Spleen (tissue), 11 donors: ENCODE results near the gene NISCH. TPM values are rescaled to one million over a fixed set of nuclear protein-coding genes. Genes with fewer than 3 reads are reported as not detected.

ENCODE experiments used
- DNase-seq: peaks from one replicate; pipeline ENCODE4 v3.0.0-alpha.2; 2020
- H3K27ac ChIP-seq, 8 donors: fragments of 200-600 bp; sonication (generic) in 7 of 8; 1 replicate in 4 of 8; 2 replicates in 4 of 8; pipeline versions ENCODE4 v1.5.0 to v1.8.0; 2016 to 2021; ENCODE audit warnings: inconsistent platforms in 4 of 8, mild to moderate bottlenecking in 4 of 8, moderate library complexity in 1 of 8
- H3K27me3 ChIP-seq, 7 donors: fragments of 200-600 bp; sonication (generic) in 6 of 7; replicated peaks in 1 of 7; 1 replicate in 4 of 7; 2 replicates in 3 of 7; pipeline versions ENCODE4 v1.5.0 to v1.8.0; 2016 to 2021; ENCODE audit warnings: inconsistent platforms in 3 of 7, mild to moderate bottlenecking in 1 of 7
- H3K36me3 ChIP-seq, 6 donors: fragments of 200-600 bp; sonication (generic) in 5 of 6; 1 replicate in 4 of 6; 2 replicates in 2 of 6; pipeline versions ENCODE4 v1.5.0 to v1.8.0; 2016 to 2021; ENCODE audit warnings: inconsistent platforms in 2 of 6
- H3K4me1 ChIP-seq, 6 donors: fragments of 200-600 bp; sonication (generic) in 5 of 6; 1 replicate in 3 of 6; 2 replicates in 3 of 6; pipeline versions ENCODE4 v1.5.0 to v1.8.0; 2016 to 2021; ENCODE audit warnings: inconsistent platforms in 3 of 6
- H3K4me3 ChIP-seq, 8 donors: fragments of 200-600 bp; sonication (generic) in 7 of 8; 1 replicate in 4 of 8; 2 replicates in 4 of 8; pipeline versions ENCODE4 v1.5.0 to v1.8.0; 2016 to 2021; ENCODE audit warnings: inconsistent platforms in 4 of 8, mild to moderate bottlenecking in 4 of 8, moderate library complexity in 2 of 8
- H3K9me3 ChIP-seq, 8 donors: fragments of 200-600 bp; sonication (generic) in 7 of 8; 1 replicate in 4 of 8; 2 replicates in 4 of 8; pipeline versions ENCODE4 v1.5.0 to v1.8.0; 2016 to 2021; ENCODE audit warnings: inconsistent platforms in 4 of 8
- CTCF ChIP-seq, 11 experiments: fragments of 200-600 bp in 7 of 11; fragments of 450-650 bp in 4 of 11; sonication (generic) in 4 of 11; IDR thresholded peaks in 8 of 11; conservative IDR thresholded peaks in 3 of 11; 1 replicate in 7 of 11; 2 replicates in 4 of 11; pipeline versions ENCODE4 v1.4.0 to v1.8.0; 2016 to 2021; ENCODE audit warnings: antibody characterized with exemption in 11 of 11, inconsistent platforms in 4 of 11, mild to moderate bottlenecking in 1 of 11
- POLR2A ChIP-seq, 3 donors: fragments of 450-650 bp; IDR thresholded peaks; one replicate each; pipeline ENCODE4 v1.5.1; 2017; ENCODE audit warnings: antibody characterized with exemption in 3 of 3, mild to moderate bottlenecking in 1 of 3
- POLR2AphosphoS5 ChIP-seq, 3 donors: sonication (generic); formaldehyde crosslinking; IDR thresholded peaks; one replicate each; pipeline ENCODE4 v1.5.1; 2017; ENCODE audit warnings: antibody characterized with exemption in 3 of 3
- WGBS, 5 donors: extraction: QIAGEN DNeasy Blood & Tissue Kit in 3 of 5; methylation state at CpG; one replicate each; pipeline versions ENCODE4 v1.1.5 to v1.1.7; 2013 to 2018; 5-methylcytosine and 5-hydroxymethylcytosine counted together
- intact Hi-C: fragments of 100-400 bp; cut with DNase I; formaldehyde crosslinking; loops from one replicate; pipeline ENCODE4 v1.15.0; 2023; ENCODE audit warnings: low total_unique reads
- polyA plus RNA-seq, 3 donors: library from polyadenylated mRNA; stranded (reverse); fragments of 200-250 nt; gene quantifications; one replicate each; pipeline ENCODE4 v1.2.1, GENCODE V29; 2013
- total RNA-seq, 7 donors: library from RNA; depleted of rRNA in 3 of 7; stranded (reverse); fragments of >200 nt in 3 of 7; fragmentation: NEBNext Ultra II Directional in 4 of 7; extraction: Animal tissue kit (Norgen Biotek cat#: 25700) in 4 of 7; gene quantifications; one replicate each; pipeline versions ENCODE4 v1.1.0 to v1.2.1, GENCODE V29; 2016 to 2021
- donor health status: healthy with polysubstance abuse.
- donor health status: DM: no; HTN: no; CAD: no; lungs with moderate emphysema.
- donor health status: DM: no; HTN: no; CAD: no.
- donor health status: Bipolar disorder and iron deficiency.
- donor health status: healthy.
- donor health status: DM: no; HTN: no; CAD: no.
- donor health status: DM: yes; HTN: yes; CAD: no.

NISCH gene
- total and polyA plus RNA-seq, 10 donors = 18.9 to 92.7 (median 78.8) TPM

GRCh38 chr3:52408466-52408865 lies 46.9 kb upstream of the NISCH start:
- peaks cover 0 to 54% (median 47%) of the 10 kb centered on the region in 6 donors for H3K36me3 ChIP-seq
- intact Hi-C loops = no loop called here
- peaks cover 32 to 74% (median 45%) of the 10 kb centered on the region in 6 donors for H3K4me1 ChIP-seq
- H3K4me3 ChIP-seq = peak overlapping the region in 3 of 8 donors; percentile 75 to 98 (median 87)
- 92 to 98% (median 94%) methylated on average over 8 of the region's 8 CpGs for WGBS, 5 donors
- H3K27me3 ChIP-seq = no peaks in the 10 kb centered on the region
- TF ChIP-seq CTCF (IDR thresholded peaks at IDR 0.05 in 8 of 11, conservative IDR thresholded peaks at IDR 0.05 in 3 of 11) (no peak), POLR2AphosphoS5 (IDR thresholded peaks at IDR 0.05) (no peak), POLR2A (IDR thresholded peaks at IDR 0.05) (no peak)
- peak overlapping the region in 1 of 8 donors; percentile 98 for H3K27ac ChIP-seq
- no peaks in the 10 kb centered on the region for H3K9me3 ChIP-seq
- peak; percentile 43 for DNase-seq

- peaks cover 15 to 23% (median 20%) of the 10 kb centered on the region in 6 donors for H3K4me1 ChIP-seq
- no peaks in the 10 kb centered on the region for H3K27me3 ChIP-seq
- no peaks in the 10 kb centered on the region for H3K9me3 ChIP-seq
- intact Hi-C loops = no loop called here
- peaks cover 0 to 19% (median 0%) of the 10 kb centered on the region in 6 donors for H3K36me3 ChIP-seq
- no peak for DNase-seq
- H3K4me3 ChIP-seq = no peak overlapping the region
- no peak overlapping the region for H3K27ac ChIP-seq
- WGBS, 5 donors = 85 to 93% (median 88%) methylated on average over 3 of the region's 3 CpGs
- TF ChIP-seq CTCF (IDR thresholded peaks at IDR 0.05 in 8 of 11, conservative IDR thresholded peaks at IDR 0.05 in 3 of 11) (no peak), POLR2A (IDR thresholded peaks at IDR 0.05) (no peak), POLR2AphosphoS5 (IDR thresholded peaks at IDR 0.05) (no peak)
Observed at GRCh38 chr3:52415800-52416199, 39.6 kb upstream of the NISCH start.

- DNase-seq = no peak
- WGBS, 5 donors = 89 to 96% (median 93%) methylated on average over 2 of the region's 2 CpGs; no CpG with 5 or more reads in 1 of the 5 donors
Observed at GRCh38 chr3:52420388-52420787, 35.0 kb upstream of the NISCH start.

GRCh38 chr3:52422669-52423068 lies 32.7 kb upstream of the NISCH start:
- no peaks in the 10 kb centered on the region for H3K27me3 ChIP-seq
- no peak overlapping the region for H3K27ac ChIP-seq
- no peaks in the 10 kb centered on the region for H3K4me1 ChIP-seq
- H3K36me3 ChIP-seq = peaks cover 0 to 32% (median 0%) of the 10 kb centered on the region in 6 donors
- intact Hi-C loops = no loop called here
- no peak for TF ChIP-seq POLR2A (IDR thresholded peaks at IDR 0.05)
- TF ChIP-seq CTCF (IDR thresholded peaks at IDR 0.05 in 8 of 11, conservative IDR thresholded peaks at IDR 0.05 in 3 of 11) = no peak
- TF ChIP-seq POLR2AphosphoS5 (IDR thresholded peaks at IDR 0.05) = no peak
- peak; percentile 24 for DNase-seq
- no peaks in the 10 kb centered on the region for H3K9me3 ChIP-seq
- 88 to 96% (median 92%) methylated on average over 3 of the region's 3 CpGs for WGBS, 5 donors
- no peak overlapping the region for H3K4me3 ChIP-seq

More at GRCh38 chr3:52420388-52420787, 35.0 kb upstream of the NISCH start:
- Histone ChIP-seq H3K9me3 (no peaks in the 10 kb centered on the region), H3K36me3 (peaks cover 0 to 32% (median 0%) of the 10 kb centered on the region in 6 donors), H3K4me3 (no peak overlapping the region), H3K4me1 (no peaks in the 10 kb centered on the region), H3K27me3 (no peaks in the 10 kb centered on the region), H3K27ac (no peak overlapping the region)
- intact Hi-C loops = no loop called here
- TF ChIP-seq CTCF (IDR thresholded peaks at IDR 0.05 in 8 of 11, conservative IDR thresholded peaks at IDR 0.05 in 3 of 11) (no peak), POLR2AphosphoS5 (IDR thresholded peaks at IDR 0.05) (no peak), POLR2A (IDR thresholded peaks at IDR 0.05) (no peak)
